ENCODE data around the gene TXNL4B.

- no peak for TF ChIP-seq CTCF (IDR thresholded peaks at IDR 0.05)
- TF ChIP-seq POLR2A (IDR thresholded peaks at IDR 0.05), result no peak
Measured at GRCh38 chr16:72110662-72111615, 17.5 kb upstream of the TXNL4B start.

All from ovary (tissue), 3 donors.